ENCODE measurements around the gene GLRX3.

Gene GLRX3

DNA sequence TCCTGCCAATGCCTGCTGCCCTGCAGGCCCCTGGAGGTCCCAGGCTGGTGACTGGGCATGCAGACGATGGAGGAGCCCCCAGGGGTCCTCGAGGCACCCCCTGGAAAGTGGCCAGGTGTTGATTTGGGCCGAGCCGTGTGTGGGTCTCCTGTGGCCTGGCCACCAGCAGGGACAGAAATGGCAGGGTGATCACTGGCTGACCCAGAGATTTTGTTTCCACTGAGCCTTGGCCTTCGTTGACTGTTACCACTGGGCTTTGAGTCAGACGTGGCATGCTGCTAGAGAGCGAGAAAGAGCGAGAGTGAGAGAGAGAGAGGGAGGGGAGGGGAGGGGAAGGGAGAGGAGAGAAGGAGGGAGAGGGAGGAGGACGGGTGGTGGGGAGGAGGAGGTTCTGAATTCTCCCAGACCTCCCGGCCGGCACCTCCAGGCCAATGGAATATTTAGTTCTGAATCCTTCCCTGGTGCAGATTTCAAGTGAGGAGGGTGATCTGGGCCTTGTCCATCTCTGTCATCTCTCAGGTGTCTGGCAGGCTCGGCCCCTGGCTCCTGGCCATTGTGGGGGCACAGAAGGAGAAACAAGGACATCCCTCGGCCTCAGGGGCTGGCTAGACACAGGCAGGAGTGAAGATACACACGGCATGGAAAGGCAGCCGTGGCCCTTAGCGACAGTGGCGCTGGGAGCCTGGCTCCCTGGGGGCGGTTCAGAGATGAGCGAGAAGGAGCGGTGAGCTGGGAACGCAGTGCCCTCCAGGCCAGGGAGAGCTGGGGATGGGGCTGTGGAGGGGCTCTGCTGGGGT lies 58.2 kb downstream of the GLRX3 start (continued):
- TF ChIP-seq HOXA7 (CRISPR knock-in tag; IDR thresholded peaks at IDR 0.05; ENCODE audit: borderline replicate concordance) (no peak), ZNF785 (tag by site-specific recombination; IDR thresholded peaks at IDR 0.05) (no peak), GLIS1 (tag by site-specific recombination; IDR thresholded peaks at IDR 0.05) (peak; percentile 54; the same call in 1 of the 2 replicates)
- TF ChIP-seq, protein P1, sequence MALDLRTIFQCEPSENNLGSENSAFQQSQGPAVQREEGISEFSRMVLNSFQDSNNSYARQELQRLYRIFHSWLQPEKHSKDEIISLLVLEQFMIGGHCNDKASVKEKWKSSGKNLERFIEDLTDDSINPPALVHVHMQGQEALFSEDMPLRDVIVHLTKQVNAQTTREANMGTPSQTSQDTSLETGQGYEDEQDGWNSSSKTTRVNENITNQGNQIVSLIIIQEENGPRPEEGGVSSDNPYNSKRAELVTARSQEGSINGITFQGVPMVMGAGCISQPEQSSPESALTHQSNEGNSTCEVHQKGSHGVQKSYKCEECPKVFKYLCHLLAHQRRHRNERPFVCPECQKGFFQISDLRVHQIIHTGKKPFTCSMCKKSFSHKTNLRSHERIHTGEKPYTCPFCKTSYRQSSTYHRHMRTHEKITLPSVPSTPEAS (tag by site-specific recombination; IDR thresholded peaks at IDR 0.05), result no peak

DNA sequence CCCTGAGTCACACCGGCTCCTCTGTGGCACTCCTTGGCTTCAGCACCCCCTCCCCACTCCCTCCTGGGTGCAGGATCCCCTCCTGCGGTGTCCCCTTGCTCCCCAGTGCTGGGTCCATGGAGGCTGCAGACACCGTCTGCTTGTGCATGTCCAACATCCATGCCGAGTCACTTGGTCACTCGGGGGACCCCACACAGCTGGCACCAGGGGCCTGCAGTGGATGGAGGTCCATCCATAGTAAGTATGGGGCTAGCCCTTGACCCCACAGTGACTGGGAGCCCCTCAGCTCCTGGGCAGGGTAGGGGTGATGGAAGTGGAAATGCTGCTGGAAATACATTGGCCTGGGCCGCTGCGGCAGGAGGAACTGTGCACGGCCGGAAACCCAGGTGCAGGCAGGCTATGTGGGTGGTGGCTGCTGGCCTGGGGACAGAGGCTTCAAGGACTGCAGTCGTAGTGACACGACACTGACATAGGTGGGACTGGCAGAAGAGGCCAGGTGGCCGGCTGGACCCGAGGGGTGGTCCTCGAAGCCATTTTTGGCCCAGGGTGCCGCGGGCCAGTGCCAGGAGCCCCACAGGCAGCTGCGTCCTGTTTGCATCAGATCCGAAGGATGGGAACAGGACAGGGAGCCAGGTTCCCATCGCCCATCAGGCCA lies 58.9 kb downstream of the GLRX3 start:
- no peaks in the 10 kb centered on the region for H3K36me3 ChIP-seq (ENCODE audit: control insufficient read depth in 2 of 2, insufficient read depth in 1 of 2, low read length in 2 of 2)
- H3K4me3 ChIP-seq (ENCODE audit: low read depth, low read length), result no peak overlapping the region
- POLR2A ChIA-PET, result no interaction called here
- CTCF ChIA-PET, result no interaction called here
- no peak overlapping the region for H3K27ac ChIP-seq (ENCODE audit: extremely low read depth, low read depth, low read length)
- no peak for TF ChIP-seq ZFP3 (tag by site-specific recombination; IDR thresholded peaks at IDR 0.05; ENCODE audit: low read depth)
- TF ChIP-seq ZNF223 (tag by site-specific recombination; IDR thresholded peaks at IDR 0.05), result no peak
- no peak for TF ChIP-seq ZNF121 (tag by site-specific recombination; IDR thresholded peaks at IDR 0.05)
- TF ChIP-seq, protein P2, sequence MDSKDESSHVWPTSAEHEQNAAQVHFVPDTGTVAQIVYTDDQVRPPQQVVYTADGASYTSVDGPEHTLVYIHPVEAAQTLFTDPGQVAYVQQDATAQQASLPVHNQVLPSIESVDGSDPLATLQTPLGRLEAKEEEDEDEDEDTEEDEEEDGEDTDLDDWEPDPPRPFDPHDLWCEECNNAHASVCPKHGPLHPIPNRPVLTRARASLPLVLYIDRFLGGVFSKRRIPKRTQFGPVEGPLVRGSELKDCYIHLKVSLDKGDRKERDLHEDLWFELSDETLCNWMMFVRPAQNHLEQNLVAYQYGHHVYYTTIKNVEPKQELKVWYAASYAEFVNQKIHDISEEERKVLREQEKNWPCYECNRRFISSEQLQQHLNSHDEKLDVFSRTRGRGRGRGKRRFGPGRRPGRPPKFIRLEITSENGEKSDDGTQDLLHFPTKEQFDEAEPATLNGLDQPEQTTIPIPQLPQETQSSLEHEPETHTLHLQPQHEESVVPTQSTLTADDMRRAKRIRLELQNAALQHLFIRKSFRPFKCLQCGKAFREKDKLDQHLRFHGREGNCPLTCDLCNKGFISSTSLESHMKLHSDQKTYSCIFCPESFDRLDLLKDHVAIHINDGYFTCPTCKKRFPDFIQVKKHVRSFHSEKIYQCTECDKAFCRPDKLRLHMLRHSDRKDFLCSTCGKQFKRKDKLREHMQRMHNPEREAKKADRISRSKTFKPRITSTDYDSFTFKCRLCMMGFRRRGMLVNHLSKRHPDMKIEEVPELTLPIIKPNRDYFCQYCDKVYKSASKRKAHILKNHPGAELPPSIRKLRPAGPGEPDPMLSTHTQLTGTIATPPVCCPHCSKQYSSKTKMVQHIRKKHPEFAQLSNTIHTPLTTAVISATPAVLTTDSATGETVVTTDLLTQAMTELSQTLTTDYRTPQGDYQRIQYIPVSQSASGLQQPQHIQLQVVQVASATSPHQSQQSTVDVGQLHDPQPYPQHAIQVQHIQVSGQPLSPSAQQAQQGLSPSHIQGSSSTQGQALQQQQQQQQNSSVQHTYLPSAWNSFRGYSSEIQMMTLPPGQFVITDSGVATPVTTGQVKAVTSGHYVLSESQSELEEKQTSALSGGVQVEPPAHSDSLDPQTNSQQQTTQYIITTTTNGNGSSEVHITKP (tag by site-specific recombination; IDR thresholded peaks at IDR 0.05), result no peak
- no peak for TF ChIP-seq SP7 (tag by site-specific recombination; IDR thresholded peaks at IDR 0.05)
- peaks cover 3% of the 10 kb centered on the region; the same call in 1 of the 2 replicates for H3K4me1 ChIP-seq (ENCODE audit: control insufficient read depth, insufficient read depth, low read length)
- no peaks in the 10 kb centered on the region for H3K9me3 ChIP-seq (ENCODE audit: control insufficient read depth, insufficient read depth, low read depth, low read length)

DNA sequence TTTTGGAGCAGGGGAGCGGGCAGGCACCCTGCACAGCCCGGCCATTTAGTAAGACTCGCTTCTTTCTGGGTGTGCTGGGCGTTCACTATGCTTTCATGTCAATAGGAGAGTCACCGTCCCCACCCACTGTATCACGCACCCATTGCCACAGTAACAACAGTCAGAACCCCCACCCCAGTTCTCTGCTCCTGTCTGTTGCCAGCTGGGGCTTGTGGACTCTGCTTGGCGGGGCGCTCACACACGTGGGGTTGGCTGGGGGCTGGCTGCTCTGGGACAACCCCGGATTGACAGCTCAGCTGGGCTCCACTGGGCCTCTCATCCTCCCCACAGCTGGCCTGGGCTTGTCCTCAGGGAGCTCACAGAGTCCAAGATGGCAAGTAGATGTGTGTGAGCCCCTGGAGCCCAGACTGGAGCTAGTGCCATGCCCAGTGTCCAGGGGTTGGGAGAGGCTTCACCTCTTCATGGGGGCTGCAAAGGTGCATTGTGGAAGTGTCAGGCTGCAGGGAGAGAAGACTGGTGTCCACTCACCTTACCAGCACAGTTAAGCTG lies 59.6 kb downstream of the GLRX3 start:
- CTCF ChIA-PET, result no interaction called here
- Histone ChIP-seq H3K9me3 (ENCODE audit: control insufficient read depth, insufficient read depth, low read depth, low read length) (no peaks in the 10 kb centered on the region), H3K27ac (ENCODE audit: extremely low read depth, low read depth, low read length) (no peak overlapping the region), H3K36me3 (ENCODE audit: control insufficient read depth in 2 of 2, insufficient read depth in 1 of 2, low read length in 2 of 2) (no peaks in the 10 kb centered on the region), H3K4me3 (ENCODE audit: low read depth, low read length) (no peak overlapping the region), H3K4me1 (ENCODE audit: control insufficient read depth, insufficient read depth, low read length) (no peaks in the 10 kb centered on the region)
- POLR2A ChIA-PET, result no interaction called here
- TF ChIP-seq ZNF10 (tag by site-specific recombination; IDR thresholded peaks at IDR 0.05) (no peak), ZNF530 (tag by site-specific recombination; IDR thresholded peaks at IDR 0.05; ENCODE audit: low read depth) (no peak), ZNF140 (tag by site-specific recombination; IDR thresholded peaks at IDR 0.05) (no peak), ZNF416 (tag by site-specific recombination; IDR thresholded peaks at IDR 0.05) (no peak), OVOL3 (tag by site-specific recombination; IDR thresholded peaks at IDR 0.05) (no peak), BCL11A (tag by site-specific recombination; IDR thresholded peaks at IDR 0.05; ENCODE audit: low read depth) (no peak), ZNF114 (tag by site-specific recombination; IDR thresholded peaks at IDR 0.05) (no peak), ZBTB17 (tag by site-specific recombination; IDR thresholded peaks at IDR 0.05) (no peak), ZNF776 (tag by site-specific recombination; IDR thresholded peaks at IDR 0.05; ENCODE audit: borderline replicate concordance) (no peak), ZNF501 (tag by site-specific recombination; IDR thresholded peaks at IDR 0.05) (no peak)
- TF ChIP-seq, protein P3, sequence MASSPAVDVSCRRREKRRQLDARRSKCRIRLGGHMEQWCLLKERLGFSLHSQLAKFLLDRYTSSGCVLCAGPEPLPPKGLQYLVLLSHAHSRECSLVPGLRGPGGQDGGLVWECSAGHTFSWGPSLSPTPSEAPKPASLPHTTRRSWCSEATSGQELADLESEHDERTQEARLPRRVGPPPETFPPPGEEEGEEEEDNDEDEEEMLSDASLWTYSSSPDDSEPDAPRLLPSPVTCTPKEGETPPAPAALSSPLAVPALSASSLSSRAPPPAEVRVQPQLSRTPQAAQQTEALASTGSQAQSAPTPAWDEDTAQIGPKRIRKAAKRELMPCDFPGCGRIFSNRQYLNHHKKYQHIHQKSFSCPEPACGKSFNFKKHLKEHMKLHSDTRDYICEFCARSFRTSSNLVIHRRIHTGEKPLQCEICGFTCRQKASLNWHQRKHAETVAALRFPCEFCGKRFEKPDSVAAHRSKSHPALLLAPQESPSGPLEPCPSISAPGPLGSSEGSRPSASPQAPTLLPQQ (tag by site-specific recombination; IDR thresholded peaks at IDR 0.05), result no peak
- TF ChIP-seq, protein P4, sequence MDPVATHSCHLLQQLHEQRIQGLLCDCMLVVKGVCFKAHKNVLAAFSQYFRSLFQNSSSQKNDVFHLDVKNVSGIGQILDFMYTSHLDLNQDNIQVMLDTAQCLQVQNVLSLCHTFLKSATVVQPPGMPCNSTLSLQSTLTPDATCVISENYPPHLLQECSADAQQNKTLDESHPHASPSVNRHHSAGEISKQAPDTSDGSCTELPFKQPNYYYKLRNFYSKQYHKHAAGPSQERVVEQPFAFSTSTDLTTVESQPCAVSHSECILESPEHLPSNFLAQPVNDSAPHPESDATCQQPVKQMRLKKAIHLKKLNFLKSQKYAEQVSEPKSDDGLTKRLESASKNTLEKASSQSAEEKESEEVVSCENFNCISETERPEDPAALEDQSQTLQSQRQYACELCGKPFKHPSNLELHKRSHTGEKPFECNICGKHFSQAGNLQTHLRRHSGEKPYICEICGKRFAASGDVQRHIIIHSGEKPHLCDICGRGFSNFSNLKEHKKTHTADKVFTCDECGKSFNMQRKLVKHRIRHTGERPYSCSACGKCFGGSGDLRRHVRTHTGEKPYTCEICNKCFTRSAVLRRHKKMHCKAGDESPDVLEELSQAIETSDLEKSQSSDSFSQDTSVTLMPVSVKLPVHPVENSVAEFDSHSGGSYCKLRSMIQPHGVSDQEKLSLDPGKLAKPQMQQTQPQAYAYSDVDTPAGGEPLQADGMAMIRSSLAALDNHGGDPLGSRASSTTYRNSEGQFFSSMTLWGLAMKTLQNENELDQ (tag by site-specific recombination; IDR thresholded peaks at IDR 0.05; ENCODE audit: low read depth), result no peak
- TF ChIP-seq, protein P5, sequence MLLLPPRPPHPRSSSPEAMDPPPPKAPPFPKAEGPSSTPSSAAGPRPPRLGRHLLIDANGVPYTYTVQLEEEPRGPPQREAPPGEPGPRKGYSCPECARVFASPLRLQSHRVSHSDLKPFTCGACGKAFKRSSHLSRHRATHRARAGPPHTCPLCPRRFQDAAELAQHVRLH (tag by site-specific recombination; IDR thresholded peaks at IDR 0.05), result no peak
